HUES6 (cell line): ENCODE data around the gene IQGAP1.

Source experiments
- H3K27ac ChIP-seq: 2 replicates; pipeline ENCODE4 v1.7.0; 2013; ENCODE audit warnings: low read depth, mild to moderate bottlenecking, low read length, inconsistent platforms
- H3K27me3 ChIP-seq: 2 replicates; pipeline ENCODE4 v1.6.1; 2013; ENCODE audit warnings: low read length; ENCODE audit not compliant: control insufficient read depth, insufficient read depth
- H3K36me3 ChIP-seq: 2 replicates; pipeline ENCODE4 v1.6.1; 2013; ENCODE audit warnings: low read length; ENCODE audit not compliant: control insufficient read depth, insufficient read depth
- H3K4me1 ChIP-seq: 2 replicates; pipeline ENCODE4 v1.6.1; 2013; ENCODE audit warnings: low read length; ENCODE audit not compliant: control insufficient read depth, insufficient read depth
- H3K4me3 ChIP-seq: 2 replicates; pipeline ENCODE4 v1.5.1; 2013; ENCODE audit warnings: low read depth, low read length
- H3K9ac ChIP-seq: one replicate; pipeline ENCODE4 v1.6.1; 2013; ENCODE audit warnings: mild to moderate bottlenecking, low read length
- H3K9me3 ChIP-seq: 2 replicates; pipeline ENCODE4 v1.6.1; 2013; ENCODE audit warnings: low read depth, low read length; ENCODE audit not compliant: control insufficient read depth, insufficient read depth

The IQGAP1 gene

DNA sequence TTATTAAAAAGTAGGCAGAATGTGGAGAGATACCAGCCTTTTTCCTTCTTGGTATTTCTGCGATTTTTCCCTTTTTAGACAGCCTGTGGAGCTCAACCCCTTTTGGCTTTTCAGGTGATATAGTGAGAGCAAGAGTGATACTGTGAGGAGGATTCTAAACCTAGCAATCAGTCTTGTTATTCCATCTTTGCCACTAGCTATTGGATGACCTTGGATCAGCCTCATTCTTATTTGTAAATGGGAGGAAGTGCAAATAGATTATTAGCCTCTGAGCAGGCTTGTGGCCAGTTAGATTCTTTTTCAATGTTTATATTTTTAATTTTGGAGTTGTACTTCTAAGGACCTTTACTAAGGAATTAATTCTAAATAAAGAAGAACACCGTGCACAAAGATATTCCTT lies 34.0 kb downstream of the IQGAP1 start:
- no peaks in the 10 kb centered on the region for H3K27me3 ChIP-seq
- H3K9me3 ChIP-seq, result no peaks in the 10 kb centered on the region
- peaks cover 32% of the 10 kb centered on the region for H3K4me1 ChIP-seq
- no peak overlapping the region for H3K27ac ChIP-seq
- H3K36me3 ChIP-seq, result peaks cover 2% of the 10 kb centered on the region
- no peak overlapping the region for H3K9ac ChIP-seq
- H3K4me3 ChIP-seq, result no peak overlapping the region

DNA sequence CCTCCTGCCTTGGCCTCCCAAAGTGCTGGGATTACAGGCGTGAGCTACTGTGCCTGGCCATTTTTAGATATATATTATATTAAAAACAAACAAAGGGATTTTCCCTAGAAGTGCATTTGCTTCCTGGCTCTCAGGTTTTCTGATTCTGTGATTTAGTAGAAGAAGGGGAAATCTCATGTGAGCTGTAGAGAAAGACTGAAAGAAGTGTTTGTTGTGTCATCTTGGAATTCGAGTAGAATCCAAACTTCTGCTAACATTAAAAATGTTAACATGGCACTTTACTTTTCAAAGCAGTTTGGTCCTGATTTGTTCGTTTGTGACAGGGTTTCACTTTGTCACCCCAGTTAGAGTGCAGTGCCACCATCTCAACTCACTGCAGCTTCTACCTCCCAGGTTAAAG lies 34.9 kb downstream of the IQGAP1 start:
- Histone ChIP-seq H3K27ac (no peak overlapping the region), H3K36me3 (peaks cover 8% of the 10 kb centered on the region), H3K9ac (no peak overlapping the region), H3K9me3 (no peaks in the 10 kb centered on the region), H3K4me1 (peaks cover 32% of the 10 kb centered on the region), H3K27me3 (no peaks in the 10 kb centered on the region), H3K4me3 (no peak overlapping the region)

- no peak overlapping the region for H3K4me3 ChIP-seq
- no peak overlapping the region for H3K27ac ChIP-seq
Observed at GRCh38 chr15:90423801-90424319, 35.8 kb downstream of the IQGAP1 start.

GRCh38 chr15:90425726-90426346 lies 37.8 kb downstream of the IQGAP1 start:
- Histone ChIP-seq H3K27me3 (no peaks in the 10 kb centered on the region), H3K27ac (no peak overlapping the region), H3K4me3 (no peak overlapping the region), H3K9ac (no peak overlapping the region), H3K36me3 (peaks cover 16% of the 10 kb centered on the region), H3K4me1 (peaks cover 8% of the 10 kb centered on the region; the same call in 1 of the 2 replicates), H3K9me3 (no peaks in the 10 kb centered on the region)

More at GRCh38 chr15:90423801-90424319, 35.8 kb downstream of the IQGAP1 start:
- no peaks in the 10 kb centered on the region for H3K9me3 ChIP-seq
- H3K4me1 ChIP-seq, result peaks cover 27% of the 10 kb centered on the region
- no peaks in the 10 kb centered on the region for H3K27me3 ChIP-seq
- no peak overlapping the region for H3K9ac ChIP-seq
- peaks cover 8% of the 10 kb centered on the region for H3K36me3 ChIP-seq

GRCh38 chr15:90427185-90427584 lies 39.1 kb downstream of the IQGAP1 start:
- Histone ChIP-seq H3K27me3 (no peaks in the 10 kb centered on the region), H3K9ac (no peak overlapping the region), H3K4me3 (no peak overlapping the region), H3K4me1 (peaks cover 8% of the 10 kb centered on the region; the same call in 1 of the 2 replicates), H3K9me3 (no peaks in the 10 kb centered on the region), H3K36me3 (peaks cover 22% of the 10 kb centered on the region), H3K27ac (no peak overlapping the region)

GRCh38 chr15:90432253-90432652 lies 44.2 kb downstream of the IQGAP1 start:
- peaks cover 39% of the 10 kb centered on the region for H3K36me3 ChIP-seq
- no peaks in the 10 kb centered on the region for H3K27me3 ChIP-seq
- H3K9ac ChIP-seq, result no peak overlapping the region
- no peak overlapping the region for H3K27ac ChIP-seq
- no peaks in the 10 kb centered on the region for H3K4me1 ChIP-seq
- H3K4me3 ChIP-seq, result no peak overlapping the region
- no peaks in the 10 kb centered on the region for H3K9me3 ChIP-seq

- no peaks in the 10 kb centered on the region for H3K9me3 ChIP-seq
- no peak overlapping the region for H3K27ac ChIP-seq
- no peak overlapping the region for H3K4me3 ChIP-seq
- H3K4me1 ChIP-seq, result no peaks in the 10 kb centered on the region
- no peak overlapping the region for H3K9ac ChIP-seq
- H3K27me3 ChIP-seq, result no peaks in the 10 kb centered on the region
- H3K36me3 ChIP-seq, result peaks cover 31% of the 10 kb centered on the region
Observed at GRCh38 chr15:90435652-90436337, 47.8 kb downstream of the IQGAP1 start.

GRCh38 chr15:90436952-90437351 lies 48.9 kb downstream of the IQGAP1 start:
- Histone ChIP-seq H3K4me1 (no peaks in the 10 kb centered on the region), H3K27ac (no peak overlapping the region), H3K36me3 (peaks cover 34% of the 10 kb centered on the region), H3K27me3 (no peaks in the 10 kb centered on the region), H3K9me3 (no peaks in the 10 kb centered on the region), H3K4me3 (no peak overlapping the region), H3K9ac (no peak overlapping the region)

DNA sequence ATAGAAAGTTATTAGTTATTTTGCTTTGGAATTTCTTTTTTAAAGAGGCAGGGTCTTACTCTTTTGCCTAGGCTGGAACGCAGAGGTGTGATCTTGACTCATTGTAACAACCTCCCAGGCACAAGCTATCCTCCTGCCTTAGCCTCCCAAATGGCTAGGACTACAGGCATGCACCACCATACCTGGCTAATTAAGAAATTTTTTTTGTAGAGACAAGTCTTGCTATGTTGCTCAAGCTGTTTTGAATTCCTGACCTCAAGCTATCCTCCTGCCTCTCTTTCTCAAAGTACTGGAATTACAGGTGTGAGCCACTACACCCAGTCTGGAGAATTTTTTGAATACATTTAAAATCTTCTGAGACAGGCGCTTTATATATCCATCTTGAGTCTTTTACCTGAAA lies 49.5 kb downstream of the IQGAP1 start:
- H3K9me3 ChIP-seq, result no peaks in the 10 kb centered on the region
- no peak overlapping the region for H3K27ac ChIP-seq
- no peak overlapping the region for H3K9ac ChIP-seq
- H3K36me3 ChIP-seq, result peaks cover 33% of the 10 kb centered on the region
- no peaks in the 10 kb centered on the region for H3K4me1 ChIP-seq
- no peak overlapping the region for H3K4me3 ChIP-seq
- no peaks in the 10 kb centered on the region for H3K27me3 ChIP-seq

DNA sequence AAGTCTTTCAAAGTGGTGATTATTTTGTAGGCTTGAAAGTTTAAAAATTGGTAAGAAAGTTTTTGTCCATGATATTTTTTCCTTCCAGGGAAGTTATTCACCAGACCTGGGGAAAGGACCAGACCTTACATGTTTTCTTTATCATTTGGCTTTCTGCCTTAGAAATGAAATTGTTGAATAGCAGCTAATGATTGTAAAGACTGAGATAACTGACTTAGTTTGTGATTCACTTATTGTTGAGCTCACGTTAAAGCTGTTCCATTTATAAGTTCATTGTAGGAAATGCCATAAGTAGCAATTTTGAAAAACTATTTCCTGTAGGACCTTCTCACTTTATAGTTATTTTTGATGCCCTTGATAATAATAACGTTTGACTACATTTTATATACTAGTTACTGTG lies 51.9 kb downstream of the IQGAP1 start:
- no peaks in the 10 kb centered on the region for H3K27me3 ChIP-seq
- H3K4me3 ChIP-seq, result no peak overlapping the region
- no peak overlapping the region for H3K27ac ChIP-seq
- no peaks in the 10 kb centered on the region for H3K4me1 ChIP-seq
- no peak overlapping the region for H3K9ac ChIP-seq
- no peaks in the 10 kb centered on the region for H3K9me3 ChIP-seq
- peaks cover 34% of the 10 kb centered on the region for H3K36me3 ChIP-seq

DNA sequence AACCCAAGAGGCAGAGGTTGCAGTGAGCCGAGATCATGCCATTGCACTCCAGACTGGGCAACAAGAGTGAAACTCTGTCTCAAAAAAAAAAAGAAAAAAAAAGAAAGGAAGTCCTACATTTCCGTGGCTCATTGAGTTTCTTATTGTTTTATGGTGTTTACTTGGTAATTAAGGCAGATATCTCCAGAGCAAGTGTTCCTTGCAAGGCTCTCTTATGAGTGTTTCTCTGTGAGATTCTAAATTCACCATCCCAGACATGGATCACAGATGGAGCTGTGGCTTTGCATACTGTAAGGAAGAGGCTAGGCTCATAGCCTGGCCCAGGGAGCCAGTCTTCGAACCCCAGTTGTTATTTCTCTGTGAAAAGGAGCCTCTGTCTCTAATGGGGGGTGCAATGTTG lies 53.0 kb downstream of the IQGAP1 start:
- Histone ChIP-seq H3K27ac (no peak overlapping the region), H3K9me3 (no peaks in the 10 kb centered on the region), H3K36me3 (peaks cover 38% of the 10 kb centered on the region), H3K27me3 (no peaks in the 10 kb centered on the region), H3K9ac (no peak overlapping the region), H3K4me1 (no peaks in the 10 kb centered on the region), H3K4me3 (no peak overlapping the region)
